ENCODE results near the gene PCDHGC3. TPM values are rescaled to one million over a fixed set of nuclear protein-coding genes. Genes with fewer than 3 reads are reported as not detected.

The PCDHGC3 gene
- total RNA-seq, 4 donors from 2014 or later: 40.4 to 77.7 (median 56.3) TPM

DNA sequence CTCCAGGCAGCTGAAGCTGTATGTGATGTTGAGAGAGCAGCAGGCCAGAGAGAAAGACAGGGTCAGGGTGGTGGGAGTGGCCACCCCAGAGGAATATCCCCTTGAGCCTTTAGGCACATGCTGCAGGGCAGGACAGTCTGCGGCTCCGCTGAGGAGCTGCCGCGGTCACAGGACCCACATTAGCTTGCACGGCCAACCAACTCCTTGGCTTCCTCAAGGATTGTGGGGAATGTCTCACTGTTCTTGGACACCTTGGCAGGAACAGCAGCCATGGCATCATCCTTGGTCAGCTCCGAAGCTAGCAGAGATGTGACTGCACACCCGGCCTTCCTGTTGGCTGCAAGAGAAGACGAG, 40.9 kb downstream of the PCDHGC3 start:
- H3K27ac ChIP-seq: peak overlapping the region in 2 of 4 donors; percentile 65 to 79
- peak in 1 of 2 donors; percentile 21 for TF ChIP-seq EP300 (IDR thresholded peaks at IDR 0.05)
- no peak for TF ChIP-seq POLR2A (IDR thresholded peaks at IDR 0.05)
- no peak for DNase-seq (ENCODE audit: low spot score in 2 of 2)
- 68 to 90% methylated on average over 8 of the region's 8 CpGs for WGBS, 2 donors
- peaks cover 0 to 33% (median 0%) of the 10 kb centered on the region in 3 donors for H3K36me3 ChIP-seq
- no peaks in the 10 kb centered on the region for H3K27me3 ChIP-seq
- H3K4me3 ChIP-seq: no peak overlapping the region
- H3K4me1 ChIP-seq: peaks cover 3 to 72% (median 41%) of the 10 kb centered on the region in 4 donors
- H3K9me3 ChIP-seq: no peaks in the 10 kb centered on the region

DNA sequence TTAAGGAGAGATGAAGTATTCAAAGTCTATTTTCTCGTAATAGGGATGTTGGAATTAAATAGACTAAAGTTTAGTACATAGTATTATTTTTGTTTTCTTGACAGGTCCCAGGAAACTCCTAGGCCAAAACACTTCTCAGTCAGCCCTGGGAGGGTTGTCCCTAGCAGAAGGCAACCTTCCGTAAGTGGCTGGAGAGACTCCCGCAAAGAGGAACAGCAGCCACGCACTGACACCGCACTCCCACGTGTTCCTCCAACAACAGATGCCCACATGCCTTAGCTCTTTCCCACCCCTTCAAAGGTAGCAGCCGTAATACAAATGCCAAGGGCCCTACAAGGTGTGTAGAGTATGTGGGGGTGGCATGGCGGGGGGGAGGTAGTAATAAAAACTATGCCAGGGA, 41.5 kb downstream of the PCDHGC3 start:
- H3K36me3 ChIP-seq: peaks cover 0 to 30% (median 0%) of the 10 kb centered on the region in 3 donors
- H3K4me1 ChIP-seq: peaks cover 3 to 76% (median 48%) of the 10 kb centered on the region in 4 donors
- H3K27me3 ChIP-seq: no peaks in the 10 kb centered on the region
- WGBS, 2 donors: 82 to 87% methylated on average over 8 of the region's 8 CpGs
- no peak for DNase-seq (ENCODE audit: low spot score in 2 of 2)
- no peaks in the 10 kb centered on the region for H3K9me3 ChIP-seq
- H3K27ac ChIP-seq: peak overlapping the region in 1 of 4 donors; percentile 5
- TF ChIP-seq EP300 (IDR thresholded peaks at IDR 0.05): no peak
- no peak for TF ChIP-seq POLR2A (IDR thresholded peaks at IDR 0.05)
- TF ChIP-seq, protein P1, sequence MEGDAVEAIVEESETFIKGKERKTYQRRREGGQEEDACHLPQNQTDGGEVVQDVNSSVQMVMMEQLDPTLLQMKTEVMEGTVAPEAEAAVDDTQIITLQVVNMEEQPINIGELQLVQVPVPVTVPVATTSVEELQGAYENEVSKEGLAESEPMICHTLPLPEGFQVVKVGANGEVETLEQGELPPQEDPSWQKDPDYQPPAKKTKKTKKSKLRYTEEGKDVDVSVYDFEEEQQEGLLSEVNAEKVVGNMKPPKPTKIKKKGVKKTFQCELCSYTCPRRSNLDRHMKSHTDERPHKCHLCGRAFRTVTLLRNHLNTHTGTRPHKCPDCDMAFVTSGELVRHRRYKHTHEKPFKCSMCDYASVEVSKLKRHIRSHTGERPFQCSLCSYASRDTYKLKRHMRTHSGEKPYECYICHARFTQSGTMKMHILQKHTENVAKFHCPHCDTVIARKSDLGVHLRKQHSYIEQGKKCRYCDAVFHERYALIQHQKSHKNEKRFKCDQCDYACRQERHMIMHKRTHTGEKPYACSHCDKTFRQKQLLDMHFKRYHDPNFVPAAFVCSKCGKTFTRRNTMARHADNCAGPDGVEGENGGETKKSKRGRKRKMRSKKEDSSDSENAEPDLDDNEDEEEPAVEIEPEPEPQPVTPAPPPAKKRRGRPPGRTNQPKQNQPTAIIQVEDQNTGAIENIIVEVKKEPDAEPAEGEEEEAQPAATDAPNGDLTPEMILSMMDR (IDR thresholded peaks at IDR 0.05): no peak
- no peak overlapping the region for H3K4me3 ChIP-seq

DNA sequence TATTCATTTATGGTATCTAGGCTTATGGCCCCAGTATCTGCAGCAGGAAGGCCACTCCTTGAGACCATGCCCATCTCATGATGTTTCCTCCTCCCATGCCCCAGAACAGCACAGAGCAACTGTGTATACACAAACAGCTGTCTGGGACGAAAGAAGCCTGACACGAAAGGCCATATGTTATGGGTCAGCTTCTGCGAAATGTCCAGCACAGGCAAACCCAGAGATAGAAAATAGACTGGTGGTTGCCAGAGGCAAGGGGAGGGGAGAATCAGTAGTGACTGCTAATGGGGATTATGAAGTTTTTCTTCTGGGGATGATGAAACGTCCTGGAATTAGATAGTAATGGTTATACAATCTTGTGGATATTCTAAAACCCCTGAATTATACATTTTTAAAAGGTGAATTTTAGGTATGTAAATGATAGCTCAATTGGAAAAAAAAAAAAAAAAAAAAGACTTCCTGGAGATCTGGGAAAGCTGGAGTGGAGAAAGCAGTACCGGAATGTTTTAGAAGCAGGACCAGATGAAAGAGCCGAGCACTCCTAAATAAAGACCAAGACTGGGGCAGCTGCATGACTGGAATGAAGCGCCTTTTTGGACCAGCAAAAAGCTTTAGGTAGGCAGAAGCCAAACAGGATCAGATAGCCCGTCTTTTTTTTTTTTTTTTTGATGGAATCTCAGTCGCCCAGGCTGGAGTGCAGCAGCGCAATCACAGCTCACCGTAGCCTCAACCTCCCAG, 42.3 kb downstream of the PCDHGC3 start:
- Histone ChIP-seq H3K36me3 (peaks cover 0 to 30% (median 0%) of the 10 kb centered on the region in 3 donors), H3K4me1 (peaks cover 3 to 76% (median 52%) of the 10 kb centered on the region in 4 donors), H3K27ac (no peak overlapping the region), H3K27me3 (no peaks in the 10 kb centered on the region), H3K4me3 (no peak overlapping the region), H3K9me3 (no peaks in the 10 kb centered on the region)
- TF ChIP-seq POLR2A (IDR thresholded peaks at IDR 0.05) (no peak), EP300 (IDR thresholded peaks at IDR 0.05) (no peak)
- TF ChIP-seq, protein P1 (IDR thresholded peaks at IDR 0.05): no peak
- DNase-seq (ENCODE audit: low spot score in 2 of 2): no peak
- WGBS, 2 donors: 89 to 90% methylated on average over 11 of the region's 11 CpGs

DNA sequence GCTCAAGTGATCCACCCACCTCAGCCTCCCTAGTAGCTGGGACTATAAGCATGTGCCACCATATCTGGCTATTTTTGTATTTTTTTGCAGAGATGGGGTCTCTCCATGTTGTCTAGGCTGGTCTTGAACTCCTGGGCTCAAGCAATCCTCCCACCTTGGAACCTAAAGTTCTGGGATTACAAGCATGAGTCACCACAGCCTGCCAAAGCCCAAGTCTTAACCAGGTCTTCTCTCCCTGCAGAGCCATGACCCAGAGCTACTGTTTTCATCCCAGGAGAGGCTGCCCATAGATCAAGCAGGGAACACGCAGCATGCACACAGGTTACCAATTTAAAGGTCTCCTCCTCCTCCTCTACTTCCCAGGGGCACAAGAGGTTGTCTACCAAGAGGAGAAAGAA, 42.9 kb downstream of the PCDHGC3 start:
- Histone ChIP-seq H3K27me3 (no peaks in the 10 kb centered on the region), H3K4me3 (no peak overlapping the region), H3K9me3 (no peaks in the 10 kb centered on the region), H3K4me1 (peaks cover 3 to 76% (median 52%) of the 10 kb centered on the region in 4 donors), H3K36me3 (peaks cover 0 to 30% (median 0%) of the 10 kb centered on the region in 3 donors), H3K27ac (no peak overlapping the region)
- no peak for DNase-seq (ENCODE audit: low spot score in 2 of 2)
- TF ChIP-seq, protein P1 (IDR thresholded peaks at IDR 0.05): no peak
- TF ChIP-seq POLR2A (IDR thresholded peaks at IDR 0.05): no peak
- TF ChIP-seq EP300 (IDR thresholded peaks at IDR 0.05): no peak
- WGBS, 2 donors: 94 to 100% methylated on average over 1 of the region's 1 CpG

DNA sequence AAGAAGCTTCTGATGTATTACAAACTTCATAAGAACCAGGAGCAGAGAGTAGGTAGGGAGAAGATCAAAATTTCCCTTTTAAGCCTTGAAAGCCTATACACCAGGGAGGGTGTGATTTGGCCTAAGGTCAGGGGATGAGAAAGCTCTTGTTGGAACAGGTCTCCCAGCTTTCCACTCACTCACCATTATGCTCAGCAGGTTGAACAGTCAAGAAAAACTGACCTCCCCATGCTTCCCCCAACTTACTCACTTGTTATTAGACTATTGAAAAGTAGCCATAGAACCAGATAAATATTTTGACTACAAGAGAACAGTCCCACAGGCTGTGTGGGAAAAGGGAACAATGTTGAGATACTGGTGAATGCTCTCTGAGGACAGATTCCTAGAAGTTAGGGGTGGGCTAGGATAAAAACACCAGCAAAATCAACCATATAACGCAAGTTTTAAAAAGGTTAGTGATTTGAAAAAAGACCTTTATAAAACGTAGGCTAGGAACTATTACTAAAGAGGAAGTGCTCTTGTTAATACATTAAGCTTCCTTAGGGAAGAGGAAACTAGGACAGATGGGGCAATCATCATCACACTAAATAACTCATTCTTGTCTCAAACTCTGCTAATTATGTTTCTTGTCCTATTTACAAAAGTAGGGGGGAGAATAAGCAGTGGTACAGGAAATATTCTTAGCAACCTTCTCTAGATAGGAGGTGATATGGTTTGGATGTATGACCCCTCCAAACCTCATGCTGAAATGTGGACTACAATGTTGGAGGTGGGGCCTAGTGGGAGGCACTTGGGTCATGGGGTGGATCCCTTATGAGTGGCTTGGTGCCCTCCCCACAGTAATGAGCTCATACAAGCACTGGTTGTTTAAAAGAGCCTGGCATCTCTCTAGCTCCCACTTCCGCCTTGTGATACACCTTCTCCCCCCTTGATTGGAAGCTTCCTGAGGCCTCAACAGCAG, 44.1 kb downstream of the PCDHGC3 start:
- TF ChIP-seq, protein P1 (IDR thresholded peaks at IDR 0.05): no peak
- TF ChIP-seq POLR2A (IDR thresholded peaks at IDR 0.05) (no peak), EP300 (IDR thresholded peaks at IDR 0.05) (no peak)
- H3K9me3 ChIP-seq: no peaks in the 10 kb centered on the region
- no peaks in the 10 kb centered on the region for H3K27me3 ChIP-seq
- H3K36me3 ChIP-seq: peaks cover 0 to 30% (median 0%) of the 10 kb centered on the region in 3 donors
- peaks cover 3 to 76% (median 48%) of the 10 kb centered on the region in 4 donors for H3K4me1 ChIP-seq
- 62 to 80% methylated on average over 3 of the region's 3 CpGs for WGBS, 2 donors
- H3K27ac ChIP-seq: peak overlapping the region in 3 of 4 donors; percentile 24 to 88 (median 79)
- no peak overlapping the region for H3K4me3 ChIP-seq
- no peak for DNase-seq (ENCODE audit: low spot score in 2 of 2)

Measured in tibial nerve (tissue), 4 donors.